TTC549 (cell line): ENCODE results near the gene OR4B1.

Experiments used
- FAIRE-seq: peaks from 2 replicates; lab custom pipeline; 2012; peaks lifted over from hg19 to GRCh38; lab: Jason Lieb, UNC

The OR4B1 gene

DNA sequence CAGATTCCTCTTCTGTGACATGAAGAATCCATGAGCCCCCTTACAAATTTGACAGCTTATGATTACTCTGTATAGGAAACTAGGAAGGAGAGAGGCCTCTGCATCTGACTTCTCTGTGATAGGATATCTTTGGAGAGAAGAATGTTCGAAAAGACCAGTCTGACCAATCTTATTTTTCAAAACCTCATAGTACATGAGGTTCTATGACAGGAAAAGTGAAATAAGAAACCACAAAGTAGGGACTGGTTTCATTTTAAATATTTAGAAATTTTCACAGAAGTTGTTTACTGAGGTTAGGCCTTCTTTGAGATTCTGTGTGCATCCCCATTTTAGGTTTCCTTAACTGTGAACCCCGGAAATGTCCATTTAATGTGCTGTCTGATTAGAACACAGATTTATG lies 45.0 kb downstream of the OR4B1 start:
- FAIRE-seq = no peak

DNA sequence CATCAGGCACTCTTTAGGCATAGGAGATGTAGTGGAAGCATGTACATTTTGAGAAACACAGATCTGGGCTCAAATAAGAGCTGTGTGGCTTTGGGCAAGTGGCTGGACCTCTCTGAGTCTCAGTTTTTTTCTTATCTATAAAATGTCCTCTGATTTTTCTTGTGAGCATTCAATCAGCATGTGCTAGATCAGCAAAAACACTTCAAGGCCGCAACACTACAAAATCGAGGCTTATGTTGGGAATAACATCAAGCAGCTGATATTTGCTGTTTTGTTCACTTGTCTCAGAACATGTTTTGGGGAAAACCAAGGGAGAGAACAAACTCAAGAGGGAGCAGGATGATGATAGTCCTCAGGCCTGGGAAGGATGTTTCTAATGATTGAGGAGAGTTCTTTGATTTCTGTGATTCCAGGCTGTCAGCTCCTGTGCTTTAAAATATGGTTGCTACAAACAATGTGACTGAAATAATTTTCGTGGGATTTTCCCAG lies 46.9 kb downstream of the OR4B1 start, which contains the start of gene OR4X1:
Gene OR4X1 (plus strand): TSS at position 439 of the 489 bp plus-strand sequence. CDS start 0 bp downstream, at position 439.
- FAIRE-seq = no peak
